ENCODE results near the gene IMPG2. TPM values are rescaled to one million over a fixed set of nuclear protein-coding genes. Genes with fewer than 3 reads are reported as not detected.

The IMPG2 gene
- total RNA-seq, 1 donor from 2014 or later, result 0.17 TPM

DNA sequence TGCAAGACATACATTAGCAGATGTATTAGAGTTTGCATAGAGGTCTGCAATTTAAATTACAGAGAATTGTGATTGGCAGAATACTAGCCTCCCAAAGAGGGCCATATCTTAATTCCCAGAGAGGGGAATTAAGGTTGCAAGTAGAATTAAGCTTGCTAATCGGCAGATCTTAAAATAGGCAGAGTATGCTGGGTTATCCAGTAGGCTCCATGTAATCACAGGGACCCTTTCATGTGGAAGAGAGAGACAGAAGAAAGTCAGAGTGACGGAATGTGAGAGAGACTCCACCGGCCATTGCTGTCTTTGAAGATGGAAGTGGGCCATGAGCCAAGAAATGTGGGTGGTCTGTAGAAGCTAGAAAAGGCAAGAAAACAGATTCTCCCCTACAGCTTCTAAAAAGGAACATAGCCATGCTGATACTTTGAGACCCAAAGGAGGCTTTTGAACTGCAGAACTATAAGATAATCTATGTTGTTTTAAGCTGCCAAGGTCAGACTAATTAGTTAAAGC, 38.8 kb downstream of the IMPG2 start:
- H3K27me3 ChIP-seq (ENCODE audit: control insufficient read depth, insufficient read depth, low read length), result no peaks in the 10 kb centered on the region
- H3K36me3 ChIP-seq (ENCODE audit: control insufficient read depth, insufficient read depth, low read length), result no peaks in the 10 kb centered on the region
- TF ChIP-seq, protein P1, sequence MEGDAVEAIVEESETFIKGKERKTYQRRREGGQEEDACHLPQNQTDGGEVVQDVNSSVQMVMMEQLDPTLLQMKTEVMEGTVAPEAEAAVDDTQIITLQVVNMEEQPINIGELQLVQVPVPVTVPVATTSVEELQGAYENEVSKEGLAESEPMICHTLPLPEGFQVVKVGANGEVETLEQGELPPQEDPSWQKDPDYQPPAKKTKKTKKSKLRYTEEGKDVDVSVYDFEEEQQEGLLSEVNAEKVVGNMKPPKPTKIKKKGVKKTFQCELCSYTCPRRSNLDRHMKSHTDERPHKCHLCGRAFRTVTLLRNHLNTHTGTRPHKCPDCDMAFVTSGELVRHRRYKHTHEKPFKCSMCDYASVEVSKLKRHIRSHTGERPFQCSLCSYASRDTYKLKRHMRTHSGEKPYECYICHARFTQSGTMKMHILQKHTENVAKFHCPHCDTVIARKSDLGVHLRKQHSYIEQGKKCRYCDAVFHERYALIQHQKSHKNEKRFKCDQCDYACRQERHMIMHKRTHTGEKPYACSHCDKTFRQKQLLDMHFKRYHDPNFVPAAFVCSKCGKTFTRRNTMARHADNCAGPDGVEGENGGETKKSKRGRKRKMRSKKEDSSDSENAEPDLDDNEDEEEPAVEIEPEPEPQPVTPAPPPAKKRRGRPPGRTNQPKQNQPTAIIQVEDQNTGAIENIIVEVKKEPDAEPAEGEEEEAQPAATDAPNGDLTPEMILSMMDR (IDR thresholded peaks at IDR 0.05; ENCODE audit: insufficient read depth, low read length, poor library complexity, severe bottlenecking), result no peak
- DNase-seq (ENCODE audit: low read depth), result no peak
- H3K4me3 ChIP-seq (ENCODE audit: low read depth, low read length), result no peak overlapping the region

DNA sequence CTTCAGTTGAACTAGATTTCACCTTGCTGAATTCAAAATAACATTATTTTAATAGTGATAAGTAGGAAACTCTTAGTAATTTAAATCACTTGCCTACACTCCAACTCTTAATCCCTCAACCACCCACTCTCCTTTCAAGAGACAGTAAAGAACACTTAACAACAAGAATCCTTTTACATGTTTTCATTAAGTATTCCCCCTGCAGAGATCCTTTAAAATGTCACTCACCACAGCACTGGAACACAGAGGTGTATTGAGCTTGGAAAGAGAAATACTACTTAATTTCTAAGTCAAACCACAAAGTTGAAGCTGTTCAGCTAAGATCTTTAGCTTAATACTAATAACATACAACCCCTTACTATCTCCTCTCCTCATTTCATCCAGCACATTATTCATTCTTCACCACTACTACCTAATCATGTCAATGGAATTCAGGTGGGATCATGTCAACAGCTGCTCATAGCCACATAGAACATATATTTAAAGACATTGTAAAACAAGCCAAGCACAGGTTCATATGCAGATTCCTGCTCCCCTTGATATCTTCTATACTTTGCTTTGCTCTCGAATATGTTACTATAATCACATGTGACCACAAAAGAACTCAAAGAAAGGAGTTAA, 40.5 kb downstream of the IMPG2 start:
- no peak for DNase-seq (ENCODE audit: low read depth)
- H3K27me3 ChIP-seq (ENCODE audit: control insufficient read depth, insufficient read depth, low read length), result no peaks in the 10 kb centered on the region

DNA sequence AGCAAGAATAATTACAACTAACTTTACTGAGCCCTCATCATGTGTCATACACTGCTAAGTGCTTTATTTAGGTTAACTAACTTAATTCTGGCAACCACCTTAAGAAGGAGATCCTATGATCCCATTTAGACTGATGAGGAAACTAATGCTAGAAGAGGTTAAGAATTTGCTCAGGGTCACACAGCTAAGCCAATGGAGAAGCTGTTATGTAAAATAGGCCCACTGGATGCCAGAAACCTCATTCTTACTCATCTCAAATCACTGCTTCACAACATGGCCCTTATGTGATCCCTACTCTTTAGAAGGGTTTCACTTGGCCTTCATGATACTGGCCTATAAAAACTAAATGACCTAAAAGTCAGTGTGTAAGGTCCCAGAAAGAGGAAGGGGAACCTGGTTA, 41.2 kb downstream of the IMPG2 start:
- no peak for DNase-seq (ENCODE audit: low read depth)

More for the DNA sequence above, 40.5 kb downstream of the IMPG2 start:
- TF ChIP-seq, protein P1 (IDR thresholded peaks at IDR 0.05; ENCODE audit: insufficient read depth, low read length, poor library complexity, severe bottlenecking), result no peak
- H3K4me3 ChIP-seq (ENCODE audit: low read depth, low read length), result no peak overlapping the region
- no peaks in the 10 kb centered on the region for H3K36me3 ChIP-seq (ENCODE audit: control insufficient read depth, insufficient read depth, low read length)

DNA sequence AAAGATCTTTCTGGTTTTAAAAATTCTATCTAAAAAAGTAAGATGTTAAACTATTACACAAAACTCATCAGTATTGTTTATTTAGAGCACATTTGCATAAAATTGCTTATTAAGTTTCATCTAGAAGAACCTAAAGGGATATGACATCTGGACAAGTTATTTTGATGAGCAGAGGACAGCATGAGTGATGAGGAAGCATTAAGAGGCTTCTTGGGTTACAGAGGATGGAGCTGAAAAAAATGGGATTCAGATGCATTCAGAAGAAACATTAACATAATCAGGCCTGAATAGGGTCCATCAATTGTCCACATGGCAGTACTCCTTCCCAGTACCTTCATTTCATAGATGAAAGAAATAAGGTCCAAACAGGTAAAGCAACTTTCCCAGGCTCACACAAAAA, 41.6 kb downstream of the IMPG2 start:
- Histone ChIP-seq H3K36me3 (ENCODE audit: control insufficient read depth, insufficient read depth, low read length) (no peaks in the 10 kb centered on the region), H3K27me3 (ENCODE audit: control insufficient read depth, insufficient read depth, low read length) (no peaks in the 10 kb centered on the region), H3K4me3 (ENCODE audit: low read depth, low read length) (no peak overlapping the region)
- TF ChIP-seq, protein P1 (IDR thresholded peaks at IDR 0.05; ENCODE audit: insufficient read depth, low read length, poor library complexity, severe bottlenecking), result no peak
- DNase-seq (ENCODE audit: low read depth), result no peak

More for the DNA sequence above, 41.2 kb downstream of the IMPG2 start:
- H3K4me3 ChIP-seq (ENCODE audit: low read depth, low read length), result no peak overlapping the region
- H3K36me3 ChIP-seq (ENCODE audit: control insufficient read depth, insufficient read depth, low read length), result no peaks in the 10 kb centered on the region
- H3K27me3 ChIP-seq (ENCODE audit: control insufficient read depth, insufficient read depth, low read length), result no peaks in the 10 kb centered on the region
- TF ChIP-seq, protein P1 (IDR thresholded peaks at IDR 0.05; ENCODE audit: insufficient read depth, low read length, poor library complexity, severe bottlenecking), result no peak

DNA sequence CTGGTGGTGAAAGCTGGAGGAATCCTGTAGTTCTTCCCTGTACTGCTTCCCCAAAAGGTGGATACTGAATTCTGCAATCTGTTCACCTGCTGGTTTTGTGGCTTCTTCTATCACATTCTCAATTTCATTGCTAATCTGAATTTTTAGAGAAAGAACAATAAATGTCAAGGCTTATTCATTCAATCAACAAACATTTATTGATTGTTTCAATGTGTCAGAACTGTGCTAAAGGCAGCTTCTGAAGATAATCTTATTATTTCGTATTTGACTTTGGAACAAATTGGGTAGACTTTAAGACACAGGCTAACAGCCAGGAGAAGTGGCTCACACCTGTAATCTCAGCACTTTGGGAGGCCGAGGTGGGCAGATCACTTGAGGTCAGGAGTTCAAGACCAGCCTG, 46.8 kb downstream of the IMPG2 start:
- DNase-seq (ENCODE audit: low read depth), result no peak
- Histone ChIP-seq H3K36me3 (ENCODE audit: control insufficient read depth, insufficient read depth, low read length) (no peaks in the 10 kb centered on the region), H3K27me3 (ENCODE audit: control insufficient read depth, insufficient read depth, low read length) (no peaks in the 10 kb centered on the region), H3K4me3 (ENCODE audit: low read depth, low read length) (no peak overlapping the region)
- TF ChIP-seq, protein P1 (IDR thresholded peaks at IDR 0.05; ENCODE audit: insufficient read depth, low read length, poor library complexity, severe bottlenecking), result no peak

DNA sequence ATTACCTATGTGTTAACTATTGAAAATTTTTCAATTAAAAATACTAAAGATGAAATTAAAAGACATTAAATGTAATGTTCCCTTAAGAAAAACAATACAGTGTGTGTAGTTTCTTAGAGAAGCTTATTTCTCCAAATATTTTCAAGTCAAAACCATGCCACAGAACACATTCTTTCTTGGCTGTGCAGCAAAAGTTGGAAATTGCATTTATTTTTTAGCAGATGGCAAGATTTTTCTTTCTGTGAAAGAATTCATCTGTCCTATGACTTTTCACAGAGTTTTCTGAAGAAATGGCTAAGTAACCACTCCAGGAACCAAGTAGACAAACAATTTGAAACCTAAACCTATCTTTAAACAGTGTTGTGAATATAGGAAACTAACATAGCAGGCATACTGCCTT, 47.2 kb downstream of the IMPG2 start:
- Histone ChIP-seq H3K36me3 (ENCODE audit: control insufficient read depth, insufficient read depth, low read length) (no peaks in the 10 kb centered on the region), H3K27me3 (ENCODE audit: control insufficient read depth, insufficient read depth, low read length) (no peaks in the 10 kb centered on the region), H3K4me3 (ENCODE audit: low read depth, low read length) (no peak overlapping the region)
- no peak for DNase-seq (ENCODE audit: low read depth)
- TF ChIP-seq, protein P1 (IDR thresholded peaks at IDR 0.05; ENCODE audit: insufficient read depth, low read length, poor library complexity, severe bottlenecking), result no peak

Data from kidney epithelial cell (primary cell).